SK-N-SH (cell line): Measurements from ENCODE around the gene NEDD8. TPM values are rescaled to one million over a fixed set of nuclear protein-coding genes. Genes with fewer than 3 reads are reported as not detected.

Source experiments
- CTCF ChIA-PET: fragments of 300-600, 350-600 bp; formaldehyde crosslinking; extraction: SDS; loops from one replicate; lab custom pipeline; 2021; lab: Yijun Ruan, JAX
- POLR2A ChIA-PET: fragments of 350-600 bp; sonication (Branson Sonifier 250); formaldehyde crosslinking; extraction: SDS; loops from one replicate; lab custom pipeline; 2020; ENCODE audit warnings: antibody characterized with exemption, inconsistent platforms; lab: Yijun Ruan, JAX
- DNase-seq: peaks from one replicate; pipeline ENCODE4 v3.0.0; 2012
- H2AFZ ChIP-seq: fragments of 200-600 bp; sonication (generic); 2 replicates; pipeline ENCODE4 v1.8.1; 2016; ENCODE audit warnings: antibody characterized with exemption, mild to moderate bottlenecking, low read depth
- H3F3A ChIP-seq: fragments of 200-600 bp; sonication (generic); replicated peaks from 2 replicates; pipeline ENCODE3; 2016; ENCODE audit warnings: antibody characterized with exemption, mild to moderate bottlenecking; ENCODE audit not compliant: insufficient read depth
- H3K27ac ChIP-seq, 2 experiments: fragments of 200-500 bp in 1 of 2; fragments of 200-600 bp in 1 of 2; sonication (Bioruptor generic) in 1 of 2; sonication (generic), shearing (Covaris generic) in 1 of 2; 2 replicates each; pipeline versions ENCODE4 v1.5.1 to v1.6.1; 2014 to 2016; ENCODE audit warnings: low read depth in 2 of 2, inconsistent platforms in 1 of 2, low read length in 1 of 2, mild to moderate bottlenecking in 1 of 2, mixed read lengths in 1 of 2
- H3K27me3 ChIP-seq: fragments of 200-600 bp; sonication (generic), shearing (Covaris generic); 2 replicates; pipeline ENCODE4 v1.6.1; 2016; ENCODE audit warnings: mixed run types; ENCODE audit not compliant: insufficient read depth
- H3K36me3 ChIP-seq, 2 experiments: fragments of 200-500 bp in 1 of 2; fragments of 200-600 bp in 1 of 2; sonication (Bioruptor generic) in 1 of 2; sonication (generic) in 1 of 2; replicated peaks in 1 of 2; 2 replicates each; pipeline versions ENCODE3 to v1.5.1; 2014 to 2016; ENCODE audit warnings: low read length in 1 of 2, mild to moderate bottlenecking in 1 of 2; ENCODE audit not compliant: insufficient read depth in 2 of 2, control insufficient read depth in 1 of 2
- H3K4me1 ChIP-seq, 2 experiments: fragments of 200-500 bp in 1 of 2; fragments of 200-600 bp in 1 of 2; sonication (Bioruptor generic) in 1 of 2; sonication (generic), shearing (Covaris generic) in 1 of 2; 2 replicates each; pipeline versions ENCODE4 v1.5.1 to v1.6.1; 2014 to 2016; ENCODE audit warnings: low read depth in 1 of 2, low read length in 1 of 2, mixed run types in 1 of 2; ENCODE audit not compliant: insufficient read depth in 2 of 2, control insufficient read depth in 1 of 2
- H3K4me2 ChIP-seq: fragments of 200-600 bp; sonication (generic), shearing (Covaris generic); 2 replicates; pipeline ENCODE4 v1.6.1; 2017; ENCODE audit warnings: mixed run types
- H3K4me3 ChIP-seq, 2 experiments: fragments of 200-500 bp in 1 of 2; fragments of 200-600 bp in 1 of 2; sonication (Bioruptor generic) in 1 of 2; sonication (generic), shearing (Covaris generic) in 1 of 2; 2 replicates each; pipeline versions ENCODE4 v1.5.1 to v1.8.1; 2014 to 2016; ENCODE audit warnings: low read depth in 2 of 2, inconsistent platforms in 1 of 2, low read length in 1 of 2, mild to moderate bottlenecking in 1 of 2, mixed read lengths in 1 of 2, moderate library complexity in 1 of 2
- H3K79me2 ChIP-seq: fragments of 200-600 bp; sonication (generic); 2 replicates; pipeline ENCODE4 v1.8.1; 2017; ENCODE audit warnings: mild to moderate bottlenecking; ENCODE audit not compliant: insufficient read depth
- H3K9ac ChIP-seq: fragments of 200-600 bp; sonication (generic); 2 replicates; pipeline ENCODE4 v1.6.1; 2017; ENCODE audit warnings: mixed run types
- H3K9me2 ChIP-seq: fragments of 200-600 bp; sonication (generic); 2 replicates; pipeline ENCODE4 v1.6.1; 2017; ENCODE audit warnings: mixed run types
- H3K9me3 ChIP-seq: fragments of 200-600 bp; sonication (generic); 2 replicates; pipeline ENCODE4 v1.6.1; 2017; ENCODE audit warnings: mixed run types, mild to moderate bottlenecking, moderate library complexity
- H4K20me1 ChIP-seq: fragments of 200-600 bp; sonication (generic); 2 replicates; pipeline ENCODE4 v1.6.1; 2017; ENCODE audit warnings: mild to moderate bottlenecking, mixed run types; ENCODE audit not compliant: insufficient read depth
- CHD2 ChIP-seq: fragments of 150-350 bp; IDR thresholded peaks from 2 replicates; pipeline ENCODE4 v1.6.1; 2018; ENCODE audit warnings: low read length; ENCODE audit not compliant: partially characterized antibody
- EP300 ChIP-seq, 2 experiments: IDR thresholded peaks; 2 replicates each; pipeline versions ENCODE4 v1.4.0 to v1.6.1; 2012; ENCODE audit warnings: borderline replicate concordance in 1 of 2, low read depth in 1 of 2, low read length in 1 of 2
- EZH2phosphoT487 ChIP-seq: fragments of 200-600 bp; sonication (generic); IDR thresholded peaks from 2 replicates; pipeline ENCODE4 v1.6.1; 2017; ENCODE audit warnings: low read depth, mixed run types, mild to moderate bottlenecking, antibody characterized with exemption, moderate library complexity, borderline replicate concordance
- FOSL2 ChIP-seq: IDR thresholded peaks from 2 replicates; pipeline ENCODE4 v1.4.0; 2012; ENCODE audit warnings: low read depth, mild to moderate bottlenecking, moderate library complexity, borderline replicate concordance
- NFIC ChIP-seq: IDR thresholded peaks from 2 replicates; pipeline ENCODE4 v1.4.0; 2012; ENCODE audit warnings: borderline replicate concordance
- NRF1 ChIP-seq: IDR thresholded peaks from 2 replicates; pipeline ENCODE4 v1.6.1; 2012; ENCODE audit warnings: low read depth, mild to moderate bottlenecking, low read length
- RCOR1 ChIP-seq: fragments of 150-350 bp; IDR thresholded peaks from 2 replicates; pipeline ENCODE4 v1.6.1; 2017; ENCODE audit warnings: antibody characterized with exemption, low read length
- RXRA ChIP-seq: IDR thresholded peaks from 2 replicates; pipeline ENCODE4 v1.4.0; 2012; ENCODE audit warnings: low read depth, mild to moderate bottlenecking, borderline replicate concordance
- SIN3A ChIP-seq: IDR thresholded peaks from 2 replicates; pipeline ENCODE4 v1.6.1; 2012; ENCODE audit warnings: low read depth, mild to moderate bottlenecking, low read length, moderate library complexity, borderline replicate concordance
- TAF1 ChIP-seq: IDR thresholded peaks from 2 replicates; pipeline ENCODE4 v1.6.1; 2012; ENCODE audit warnings: low read depth, mild to moderate bottlenecking, low read length, moderate library complexity, borderline replicate concordance
- TEAD4 ChIP-seq: IDR thresholded peaks from 2 replicates; pipeline ENCODE4 v1.4.0; 2012; ENCODE audit warnings: mild to moderate bottlenecking, borderline replicate concordance; ENCODE audit not compliant: insufficient read depth
- WGBS: methylation state at CpG from one replicate; pipeline ENCODE4 v1.1.6; 2017; ENCODE audit warnings: low lambda C conversion rate; 5-methylcytosine and 5-hydroxymethylcytosine counted together
- polyA plus RNA-seq, 3 experiments: library from polyadenylated mRNA; depleted of rRNA; stranded (reverse); fragments of >200 nt; gene quantifications; 2 replicates each; pipeline ENCODE4 v1.2.3, GENCODE V29; 2012
- TF ChIP-seq, protein P1 (sequence below): IDR thresholded peaks from 2 replicates; pipeline ENCODE4 v1.4.0; 2012; ENCODE audit warnings: low read depth, borderline replicate concordance
- TF ChIP-seq, protein P2 (sequence below): IDR thresholded peaks from 2 replicates; pipeline ENCODE4; 2012
- TF ChIP-seq, protein P3 (sequence below): fragments of 150-350 bp; IDR thresholded peaks from 2 replicates; pipeline ENCODE4 v1.6.1; 2016; ENCODE audit warnings: mild to moderate bottlenecking, low read depth, low read length
- TF ChIP-seq, protein P4 (sequence below): IDR thresholded peaks from 2 replicates; pipeline ENCODE4 v1.4.0; 2012; ENCODE audit warnings: low read depth
- TF ChIP-seq, protein P5 (sequence below): fragments of 150-350 bp; IDR thresholded peaks from 2 replicates; pipeline ENCODE4 v1.6.1; 2017; ENCODE audit warnings: antibody characterized with exemption, low read length, low read depth, borderline replicate concordance

Gene NEDD8
- polyA plus RNA-seq, 1 of the 3 experiments (the other 2 are of a cell fraction): 534 TPM

DNA sequence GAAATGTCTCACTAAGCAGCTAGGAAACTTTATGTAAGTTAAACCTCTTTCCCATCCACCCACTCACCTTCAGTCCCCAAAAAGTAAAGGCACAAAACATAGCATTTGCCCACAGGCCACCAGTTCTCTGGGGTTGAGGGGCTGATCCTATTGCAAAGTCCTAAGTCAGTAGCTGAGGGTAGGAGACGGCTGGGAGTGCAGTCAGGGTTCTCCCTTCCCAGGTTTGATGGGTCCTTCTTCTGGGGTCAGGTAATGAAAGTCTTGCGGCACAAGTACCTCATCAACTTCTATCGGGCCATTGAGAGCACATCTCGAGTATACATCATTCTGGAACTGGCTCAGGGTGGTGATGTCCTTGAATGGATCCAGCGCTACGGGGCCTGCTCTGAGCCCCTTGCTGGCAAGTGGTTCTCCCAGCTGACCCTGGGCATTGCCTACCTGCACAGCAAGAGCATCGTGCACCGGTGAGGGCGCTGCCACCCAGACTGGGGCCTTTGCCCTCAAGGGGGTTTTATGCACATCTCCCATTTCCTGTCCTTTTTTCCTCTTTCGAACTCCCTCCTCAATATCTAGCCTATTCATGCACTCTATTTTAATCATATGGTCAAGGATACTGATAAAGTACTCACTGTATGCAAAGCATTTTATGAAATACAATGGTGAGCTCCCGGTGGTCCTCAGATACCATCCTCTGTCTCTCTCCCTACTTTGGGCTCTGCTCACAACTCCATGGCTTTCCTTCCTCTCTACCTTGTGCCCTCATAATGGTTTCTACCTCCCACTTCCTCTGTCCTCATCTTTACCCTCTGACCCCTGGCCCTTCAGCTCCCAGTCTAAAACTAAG lies 25.7 kb downstream of the NEDD8 start:
- Histone ChIP-seq H3K27ac (no peak overlapping the region), H3K9me3 (no peaks in the 10 kb centered on the region), H3K36me3 (peaks cover 53 to 60% of the 10 kb centered on the region in 2 experiments), H3K4me3 (no peak overlapping the region), H3K9ac (no peak overlapping the region), H3K27me3 (no peaks in the 10 kb centered on the region), H3K9me2 (no peaks in the 10 kb centered on the region), H3F3A (no peaks in the 10 kb centered on the region), H3K4me2 (no peak overlapping the region), H2AFZ (no peak overlapping the region), H3K4me1 (no peaks in the 10 kb centered on the region; a peak in 1 of 4 replicates), H4K20me1 (no peaks in the 10 kb centered on the region), H3K79me2 (peaks cover 14% of the 10 kb centered on the region)
- ChIA-PET POLR2A (interaction anchor here (1.1 to 1.6 kb wide), 2 partner anchors 11 kb away, joined by 3 to 5 read pairs; partner anchors contain the start of gene TM9SF1), CTCF (interaction anchor here (1.1 to 1.3 kb wide), 3 partner anchors 9 to 102 kb away, joined by 3 to 4 read pairs (median 4); partner anchors contain the start of genes CIDEB and MDP1)
- DNase-seq: no peak
- WGBS: 96% methylated on average over 11 of the region's 11 CpGs
- TF ChIP-seq, protein P1, sequence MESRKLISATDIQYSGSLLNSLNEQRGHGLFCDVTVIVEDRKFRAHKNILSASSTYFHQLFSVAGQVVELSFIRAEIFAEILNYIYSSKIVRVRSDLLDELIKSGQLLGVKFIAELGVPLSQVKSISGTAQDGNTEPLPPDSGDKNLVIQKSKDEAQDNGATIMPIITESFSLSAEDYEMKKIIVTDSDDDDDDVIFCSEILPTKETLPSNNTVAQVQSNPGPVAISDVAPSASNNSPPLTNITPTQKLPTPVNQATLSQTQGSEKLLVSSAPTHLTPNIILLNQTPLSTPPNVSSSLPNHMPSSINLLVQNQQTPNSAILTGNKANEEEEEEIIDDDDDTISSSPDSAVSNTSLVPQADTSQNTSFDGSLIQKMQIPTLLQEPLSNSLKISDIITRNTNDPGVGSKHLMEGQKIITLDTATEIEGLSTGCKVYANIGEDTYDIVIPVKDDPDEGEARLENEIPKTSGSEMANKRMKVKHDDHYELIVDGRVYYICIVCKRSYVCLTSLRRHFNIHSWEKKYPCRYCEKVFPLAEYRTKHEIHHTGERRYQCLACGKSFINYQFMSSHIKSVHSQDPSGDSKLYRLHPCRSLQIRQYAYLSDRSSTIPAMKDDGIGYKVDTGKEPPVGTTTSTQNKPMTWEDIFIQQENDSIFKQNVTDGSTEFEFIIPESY: no peak
- TF ChIP-seq TEAD4 (no peak), NFIC (no peak), CHD2 (no peak), TAF1 (no peak), SIN3A (no peak), EP300 (IDR thresholded peaks at IDR 0.05; ENCODE audit: borderline replicate concordance in 1 of 2, low read depth in 1 of 2, low read length in 1 of 2) (no peak)
- TF ChIP-seq, protein P2, sequence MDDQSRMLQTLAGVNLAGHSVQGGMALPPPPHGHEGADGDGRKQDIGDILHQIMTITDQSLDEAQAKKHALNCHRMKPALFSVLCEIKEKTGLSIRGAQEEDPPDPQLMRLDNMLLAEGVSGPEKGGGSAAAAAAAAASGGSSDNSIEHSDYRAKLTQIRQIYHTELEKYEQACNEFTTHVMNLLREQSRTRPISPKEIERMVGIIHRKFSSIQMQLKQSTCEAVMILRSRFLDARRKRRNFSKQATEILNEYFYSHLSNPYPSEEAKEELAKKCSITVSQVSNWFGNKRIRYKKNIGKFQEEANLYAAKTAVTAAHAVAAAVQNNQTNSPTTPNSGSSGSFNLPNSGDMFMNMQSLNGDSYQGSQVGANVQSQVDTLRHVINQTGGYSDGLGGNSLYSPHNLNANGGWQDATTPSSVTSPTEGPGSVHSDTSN: no peak

DNA sequence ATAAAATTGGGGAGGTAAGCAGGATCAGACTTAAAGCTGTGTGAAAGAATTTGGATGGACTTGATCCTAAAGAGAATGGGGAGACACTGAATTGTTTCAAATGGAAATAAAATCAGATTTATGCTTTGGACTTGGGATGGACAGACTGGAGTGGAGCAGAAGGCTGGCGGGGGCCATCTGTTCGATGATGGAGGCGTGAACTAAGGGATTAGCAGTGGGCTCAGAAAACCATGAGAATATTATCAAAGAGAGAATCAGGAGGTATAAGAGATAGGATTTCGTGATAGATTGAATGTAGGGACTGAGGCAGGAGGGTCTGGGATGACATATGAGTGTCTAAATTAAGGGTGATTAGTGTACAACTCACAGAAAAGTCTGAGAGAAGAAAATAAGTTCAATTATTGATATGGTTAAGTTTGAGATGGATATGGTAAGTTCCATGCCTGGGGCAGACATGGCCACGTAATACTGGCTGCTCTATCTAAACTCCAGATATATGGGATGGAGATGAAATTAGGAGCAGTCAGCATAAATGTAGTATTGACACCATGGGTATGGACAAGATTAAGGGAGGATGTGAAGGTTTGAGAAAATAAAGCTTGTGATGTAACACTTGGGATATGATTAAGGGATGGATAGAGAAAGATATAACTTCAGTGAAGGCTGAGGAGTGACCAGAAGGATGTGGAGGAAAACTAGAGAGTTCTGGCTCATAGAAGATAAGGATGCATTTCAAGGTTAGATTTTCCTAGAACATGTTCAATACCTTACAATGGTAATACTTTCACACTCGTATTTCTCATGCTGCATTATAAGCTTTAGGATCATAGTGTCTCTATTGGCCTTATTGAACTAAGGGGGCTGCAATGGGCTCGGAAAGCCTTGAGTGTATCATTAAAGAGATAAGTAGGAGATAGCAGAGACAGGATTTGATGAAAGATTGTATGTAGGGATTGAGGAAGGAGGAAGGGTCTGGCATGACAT lies 27.7 kb downstream of the NEDD8 start:
- no peak overlapping the region for H2AFZ ChIP-seq
- H3F3A ChIP-seq: no peaks in the 10 kb centered on the region
- no peak for DNase-seq
- ChIA-PET CTCF (interaction anchor here (1.8 kb wide), 1 partner anchor 43 kb away, joined by 4 read pairs; the partner anchor contains the start of gene IRF9), POLR2A (interaction anchor here (1.6 kb wide), 1 partner anchor 9 kb away, joined by 5 read pairs; the partner anchor contains the start of gene TM9SF1)
- H3K4me1 ChIP-seq: no peaks in the 10 kb centered on the region
- 96% methylated on average over 7 of the region's 7 CpGs for WGBS
- H3K9me3 ChIP-seq: no peaks in the 10 kb centered on the region
- peaks cover 35 to 57% of the 10 kb centered on the region in 2 experiments for H3K36me3 ChIP-seq
- no peak overlapping the region for H3K4me3 ChIP-seq
- H3K9me2 ChIP-seq: no peaks in the 10 kb centered on the region
- H3K27me3 ChIP-seq: no peaks in the 10 kb centered on the region
- peaks cover 17% of the 10 kb centered on the region; the same call in 1 of the 2 replicates for H3K79me2 ChIP-seq
- H3K4me2 ChIP-seq: no peak overlapping the region
- H3K9ac ChIP-seq: no peak overlapping the region
- H4K20me1 ChIP-seq: no peaks in the 10 kb centered on the region
- H3K27ac ChIP-seq: no peak overlapping the region
- no peak for TF ChIP-seq EZH2phosphoT487
- TF ChIP-seq, protein P3, sequence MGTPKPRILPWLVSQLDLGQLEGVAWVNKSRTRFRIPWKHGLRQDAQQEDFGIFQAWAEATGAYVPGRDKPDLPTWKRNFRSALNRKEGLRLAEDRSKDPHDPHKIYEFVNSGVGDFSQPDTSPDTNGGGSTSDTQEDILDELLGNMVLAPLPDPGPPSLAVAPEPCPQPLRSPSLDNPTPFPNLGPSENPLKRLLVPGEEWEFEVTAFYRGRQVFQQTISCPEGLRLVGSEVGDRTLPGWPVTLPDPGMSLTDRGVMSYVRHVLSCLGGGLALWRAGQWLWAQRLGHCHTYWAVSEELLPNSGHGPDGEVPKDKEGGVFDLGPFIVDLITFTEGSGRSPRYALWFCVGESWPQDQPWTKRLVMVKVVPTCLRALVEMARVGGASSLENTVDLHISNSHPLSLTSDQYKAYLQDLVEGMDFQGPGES: no peak
- no peak for TF ChIP-seq RXRA
- TF ChIP-seq, protein P4, sequence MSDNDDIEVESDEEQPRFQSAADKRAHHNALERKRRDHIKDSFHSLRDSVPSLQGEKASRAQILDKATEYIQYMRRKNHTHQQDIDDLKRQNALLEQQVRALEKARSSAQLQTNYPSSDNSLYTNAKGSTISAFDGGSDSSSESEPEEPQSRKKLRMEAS: no peak
- no peak for TF ChIP-seq NRF1
- TF ChIP-seq FOSL2: no peak
- TF ChIP-seq, protein P5, sequence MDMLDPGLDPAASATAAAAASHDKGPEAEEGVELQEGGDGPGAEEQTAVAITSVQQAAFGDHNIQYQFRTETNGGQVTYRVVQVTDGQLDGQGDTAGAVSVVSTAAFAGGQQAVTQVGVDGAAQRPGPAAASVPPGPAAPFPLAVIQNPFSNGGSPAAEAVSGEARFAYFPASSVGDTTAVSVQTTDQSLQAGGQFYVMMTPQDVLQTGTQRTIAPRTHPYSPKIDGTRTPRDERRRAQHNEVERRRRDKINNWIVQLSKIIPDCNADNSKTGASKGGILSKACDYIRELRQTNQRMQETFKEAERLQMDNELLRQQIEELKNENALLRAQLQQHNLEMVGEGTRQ: no peak
- no peak for TF ChIP-seq RCOR1
